AG10803 (cell line): ENCODE data around the gene SSH3.

Source experiments
- DNase-seq: peaks from one replicate; pipeline ENCODE4 v3.0.0; 2010; ENCODE audit warnings: low read depth
- H3K4me3 ChIP-seq: 2 replicates; pipeline ENCODE4 v1.5.1; 2011; ENCODE audit warnings: mild to moderate bottlenecking, low read length, control low read depth
- CTCF ChIP-seq: conservative IDR thresholded peaks from 2 replicates; pipeline ENCODE4 v1.5.1; 2011; ENCODE audit warnings: mild to moderate bottlenecking, low read length, control low read depth, inconsistent platforms

SSH3 gene

GRCh38 chr11:67266449-67267187 lies 36.7 kb upstream of the SSH3 start, which contains the start of gene GRK2:
Gene GRK2 (plus strand): TSS chr11:67266473. CDS start chr11:67266700, 227 bp downstream.
- DNase-seq = peak; percentile 41
- H3K4me3 ChIP-seq = peak within 1 kb of the TSS; percentile 79
- no peak for TF ChIP-seq CTCF

- no peak for TF ChIP-seq CTCF
- DNase-seq = no peak
- H3K4me3 ChIP-seq = peak overlapping the region; percentile 79
Observed at GRCh38 chr11:67267188-67268080, 35.9 kb upstream of the SSH3 start.

- H3K4me3 ChIP-seq = peak overlapping the region; percentile 79
- DNase-seq = no peak
- no peak for TF ChIP-seq CTCF
Observed at GRCh38 chr11:67268081-67268961, 35.0 kb upstream of the SSH3 start.

- DNase-seq = no peak
- no peak for TF ChIP-seq CTCF
- no peak overlapping the region for H3K4me3 ChIP-seq
Observed at GRCh38 chr11:67268962-67269268, 34.4 kb upstream of the SSH3 start.

GRCh38 chr11:67269401-67270255 lies 33.7 kb upstream of the SSH3 start:
- TF ChIP-seq CTCF = no peak
- no peak for DNase-seq
- H3K4me3 ChIP-seq = peak overlapping the region; percentile 26
